Urothelium cell line (cell line): ENCODE results near the gene RNASEH2B.

Experiments
- DNase-seq: peaks from one replicate; pipeline ENCODE4 v3.0.0; 2011; ENCODE audit warnings: low spot score, mixed read lengths
- FAIRE-seq: peaks from 2 replicates; lab custom pipeline; 2011; peaks lifted over from hg19 to GRCh38; lab: Jason Lieb, UNC

RNASEH2B gene

DNA sequence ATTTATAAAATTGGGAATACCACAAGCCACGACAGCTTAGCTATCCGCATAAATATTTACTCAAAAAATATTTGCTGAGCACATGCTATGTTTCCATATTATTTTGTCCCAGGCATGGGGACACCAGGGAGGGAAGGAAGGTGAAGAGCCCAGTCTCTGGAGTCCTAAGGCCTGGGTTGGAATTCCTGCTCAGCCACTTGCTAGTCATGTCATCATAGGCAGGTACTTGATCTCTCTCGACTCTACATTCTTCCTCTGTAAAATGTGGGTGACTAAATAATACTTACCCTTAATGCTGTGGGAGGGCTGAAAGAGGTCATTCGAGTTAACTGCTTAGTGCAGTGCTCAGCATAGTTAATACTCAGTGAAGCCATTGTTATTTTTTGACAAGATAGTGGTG lies 4.3 kb upstream of the RNASEH2B start:
- FAIRE-seq (no peak), DNase-seq (no peak)

DNA sequence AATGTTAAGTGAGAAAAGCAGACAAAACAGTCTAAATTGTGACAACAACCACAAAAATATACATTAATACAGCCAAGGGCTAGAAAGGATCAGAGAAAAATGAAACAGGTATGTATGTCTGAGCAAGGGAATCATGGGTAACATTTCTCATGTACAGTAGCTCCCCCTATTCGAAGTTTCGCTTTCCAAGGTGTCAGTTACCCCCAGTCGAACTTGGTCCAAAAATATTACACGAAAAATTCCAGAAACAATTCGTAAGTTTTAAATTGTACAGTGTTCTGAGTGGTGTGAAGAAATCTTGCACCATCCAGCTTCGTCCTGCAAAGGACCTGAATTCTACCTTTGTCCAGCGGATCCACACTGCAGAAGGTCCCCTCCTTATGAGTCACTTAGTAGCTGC lies 1.8 kb upstream of the RNASEH2B start:
- FAIRE-seq: no peak
- DNase-seq: no peak

DNA sequence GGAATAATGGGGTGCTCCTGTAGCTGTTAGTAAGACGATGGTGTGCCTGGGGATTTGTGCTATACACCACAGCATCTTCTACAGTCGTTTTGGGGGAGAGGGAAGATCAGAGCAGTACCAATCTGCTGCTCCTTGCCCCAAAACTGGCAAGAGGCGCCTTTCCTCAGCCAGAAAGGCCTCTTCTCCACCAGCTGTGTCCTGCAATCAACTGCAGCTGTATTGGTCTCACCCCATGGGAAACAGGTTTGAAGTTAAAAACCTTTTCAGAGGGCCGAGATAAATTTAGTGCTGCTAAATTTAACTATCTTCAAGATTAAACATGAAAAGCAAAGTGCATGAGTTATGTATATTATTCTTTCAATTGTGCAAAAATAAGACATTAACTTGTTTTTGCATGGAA lies 1.2 kb upstream of the RNASEH2B start:
- FAIRE-seq: no peak

DNA sequence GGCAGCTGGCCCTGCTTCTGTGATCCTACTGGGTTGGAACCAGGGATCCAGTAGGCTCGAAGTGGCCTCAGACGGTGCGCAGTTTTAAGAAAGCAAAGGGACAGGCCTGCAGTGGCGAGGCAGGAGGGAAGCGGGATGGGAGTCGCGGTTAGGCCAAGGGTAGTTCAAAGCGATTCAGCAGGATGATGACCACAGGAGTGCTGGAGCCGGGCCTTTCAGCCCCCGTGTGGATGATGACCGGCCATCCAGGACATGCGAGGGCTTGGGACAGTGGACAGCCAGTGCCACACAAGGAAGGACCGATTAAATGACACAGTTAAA lies 854 bp downstream of the RNASEH2B start:
- FAIRE-seq (no peak), DNase-seq (peak; percentile 32)

More for the DNA sequence above, 1.2 kb upstream of the RNASEH2B start:
- DNase-seq: no peak

DNA sequence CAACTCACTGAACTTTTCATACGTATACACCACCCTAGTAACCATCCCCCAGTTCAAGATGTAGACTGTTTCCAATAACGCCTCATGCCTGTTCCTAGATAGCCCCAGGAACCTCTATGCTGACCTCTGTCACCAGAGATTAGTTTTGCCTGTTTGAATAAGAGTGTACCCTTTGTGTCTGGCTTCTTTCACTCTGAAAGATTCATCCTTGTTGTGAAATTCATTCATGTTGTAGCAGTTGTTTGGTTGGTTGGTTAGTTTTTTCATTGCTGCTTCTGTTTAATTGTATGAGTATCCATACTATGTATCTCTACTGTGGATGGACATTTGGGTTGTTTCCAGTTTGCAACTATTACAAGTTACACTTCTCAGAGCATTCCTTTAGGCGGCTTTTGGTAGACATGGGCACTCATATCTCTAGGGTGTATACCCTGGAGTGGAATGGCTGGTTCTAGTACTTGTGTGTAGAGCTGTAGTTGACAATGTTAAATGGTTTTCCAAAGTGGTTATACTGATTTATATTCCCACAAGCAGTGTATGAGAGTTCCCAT lies 1.6 kb downstream of the RNASEH2B start:
- DNase-seq (no peak), FAIRE-seq (no peak)

DNA sequence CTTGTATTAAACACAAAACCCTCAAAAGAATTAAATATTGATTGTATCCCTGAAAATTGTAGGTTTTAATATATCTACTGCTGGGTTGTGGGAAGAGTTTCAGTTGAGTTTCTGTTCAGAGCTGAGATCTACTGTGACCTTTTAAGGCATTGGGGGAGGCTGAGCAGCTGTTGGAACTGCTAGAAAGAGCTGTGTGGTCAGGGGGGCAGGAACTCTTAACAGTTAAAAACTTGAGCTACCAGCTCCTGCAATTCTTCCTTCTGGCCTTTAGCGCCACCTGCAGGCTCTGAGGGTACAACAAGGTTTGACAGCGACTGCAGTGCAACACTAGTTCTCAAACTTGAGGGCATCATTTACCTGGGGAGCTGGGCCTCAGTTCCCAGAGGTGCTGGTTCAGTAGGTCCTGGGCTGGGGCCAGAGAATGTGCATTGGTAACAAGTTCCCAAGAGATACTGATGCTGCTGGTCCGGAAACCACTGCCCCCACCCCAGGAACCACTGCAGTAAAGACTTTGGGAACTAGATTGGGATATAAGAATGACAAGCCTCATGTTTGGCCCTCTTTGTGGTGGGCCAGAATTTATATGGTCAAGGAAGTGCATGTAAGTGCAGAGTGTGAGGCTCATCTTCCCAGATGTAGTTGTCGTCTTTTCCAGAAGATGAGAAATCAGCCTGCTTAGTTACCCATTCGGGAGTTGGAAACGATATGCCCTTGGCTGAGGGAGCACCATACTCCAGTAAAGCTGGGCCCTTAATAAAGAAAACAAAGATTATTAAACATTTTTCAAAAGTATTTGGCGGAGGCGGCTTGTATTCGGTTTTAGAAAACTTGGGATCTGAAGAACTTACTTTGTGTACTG lies 2.6 kb downstream of the RNASEH2B start:
- DNase-seq (peak; percentile 69), FAIRE-seq (no peak)

DNA sequence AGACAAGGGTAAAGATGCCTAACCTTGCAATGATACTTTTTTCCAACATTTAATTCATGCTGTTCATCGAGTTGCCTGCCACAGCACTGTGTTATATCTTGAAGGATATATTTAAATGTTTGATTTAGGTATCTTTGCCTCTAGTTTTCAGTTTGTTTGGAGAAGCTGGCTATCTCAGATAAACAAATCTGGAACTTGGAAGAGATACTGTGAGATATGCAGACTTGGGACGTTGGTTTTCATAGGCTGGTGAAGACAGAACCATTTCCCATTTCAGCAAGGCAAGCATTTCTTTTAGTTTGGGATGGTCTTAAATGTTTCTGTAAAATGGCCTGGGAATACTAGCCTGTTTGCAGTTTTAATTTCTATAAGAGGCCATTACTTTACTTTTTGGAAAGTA lies 3.3 kb downstream of the RNASEH2B start:
- no peak for DNase-seq
- FAIRE-seq: no peak

DNA sequence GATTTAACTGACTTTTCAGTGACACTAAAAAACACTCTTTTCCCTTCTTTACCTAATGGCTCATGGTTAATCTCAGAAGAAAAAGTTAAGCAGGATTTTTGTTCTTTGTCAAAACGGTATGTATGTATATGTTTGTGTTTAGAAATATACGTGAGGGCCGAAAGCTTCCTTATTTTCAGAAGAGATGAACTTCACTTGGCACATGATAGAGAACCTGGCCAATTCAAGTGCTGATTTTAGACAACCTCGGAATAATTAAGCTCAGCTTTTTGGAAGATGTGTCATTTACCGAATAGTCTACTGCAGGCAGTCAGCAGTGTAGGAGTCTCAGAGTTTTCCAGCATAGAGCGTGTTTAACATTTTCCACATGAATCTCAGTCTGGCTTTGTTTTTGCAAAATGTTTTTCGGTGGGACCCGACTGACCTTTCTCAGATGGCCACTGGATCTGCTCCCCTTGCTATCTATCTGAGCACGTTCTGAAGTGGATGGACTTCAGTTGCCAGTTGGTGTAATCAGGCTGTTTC lies 4.6 kb downstream of the RNASEH2B start:
- FAIRE-seq: no peak
- no peak for DNase-seq

DNA sequence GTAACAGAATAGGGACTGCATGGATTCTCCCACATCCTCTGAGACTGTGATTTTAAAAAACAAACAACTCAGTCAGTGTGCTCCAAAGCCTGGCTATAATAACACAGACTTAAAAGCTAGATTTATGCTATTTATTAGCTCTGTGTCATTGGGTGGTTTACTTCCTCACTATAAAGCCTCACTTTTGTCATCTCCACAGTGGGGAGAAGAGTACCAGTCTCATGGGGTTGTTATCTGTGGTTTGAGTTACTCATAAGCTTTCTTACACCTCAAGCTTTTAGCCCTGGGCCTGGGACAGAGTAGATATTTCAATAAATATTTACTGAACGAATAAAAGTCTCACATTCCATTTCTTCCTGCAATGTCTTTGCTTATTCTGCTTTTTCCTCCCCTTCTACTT lies 5.3 kb downstream of the RNASEH2B start:
- DNase-seq: no peak
- FAIRE-seq: no peak

DNA sequence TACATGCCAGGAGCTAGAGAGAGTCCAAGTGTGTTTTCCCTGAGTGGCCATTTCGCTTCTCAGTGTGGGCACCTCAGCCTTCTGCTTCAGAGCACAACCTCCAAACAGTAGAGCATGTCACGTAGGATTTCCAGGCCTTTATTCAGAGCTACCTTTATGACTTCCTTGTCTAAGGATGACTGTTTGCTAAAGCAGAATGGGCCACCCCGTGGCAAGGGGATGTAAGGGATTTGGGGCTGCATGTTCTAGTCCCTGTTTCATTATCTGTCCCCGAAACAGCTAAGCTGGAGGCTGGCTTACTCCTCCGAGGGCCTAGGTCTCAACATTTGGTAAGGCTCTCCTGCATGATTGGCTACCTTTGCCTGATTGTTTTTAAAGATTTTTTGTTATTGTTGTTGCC lies 6.0 kb downstream of the RNASEH2B start:
- no peak for DNase-seq
- no peak for FAIRE-seq

DNA sequence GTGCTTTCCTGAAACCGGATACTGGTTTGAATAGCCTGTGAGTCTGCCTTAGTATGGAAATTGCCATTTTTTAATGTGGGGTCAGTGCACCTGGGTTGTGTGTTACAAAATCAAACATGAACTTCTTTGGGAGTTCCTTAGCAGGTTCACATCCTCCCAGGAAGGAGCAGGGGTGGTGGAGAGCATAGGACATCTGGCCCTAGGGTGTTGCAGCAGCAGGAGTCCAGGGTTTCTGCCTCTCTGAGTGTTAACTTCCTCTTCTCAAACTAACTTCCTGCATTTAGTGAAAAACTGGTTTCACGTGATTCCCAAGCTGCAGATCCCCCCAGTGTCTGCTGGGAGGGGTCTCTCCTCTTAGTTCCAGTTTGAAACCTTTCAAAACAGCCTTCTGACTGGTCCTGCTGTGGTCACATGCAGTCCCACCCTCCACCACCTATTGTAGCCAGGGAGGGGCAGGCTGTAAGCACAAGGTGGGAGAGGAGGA lies 7.2 kb downstream of the RNASEH2B start:
- no peak for DNase-seq
- FAIRE-seq: no peak

DNA sequence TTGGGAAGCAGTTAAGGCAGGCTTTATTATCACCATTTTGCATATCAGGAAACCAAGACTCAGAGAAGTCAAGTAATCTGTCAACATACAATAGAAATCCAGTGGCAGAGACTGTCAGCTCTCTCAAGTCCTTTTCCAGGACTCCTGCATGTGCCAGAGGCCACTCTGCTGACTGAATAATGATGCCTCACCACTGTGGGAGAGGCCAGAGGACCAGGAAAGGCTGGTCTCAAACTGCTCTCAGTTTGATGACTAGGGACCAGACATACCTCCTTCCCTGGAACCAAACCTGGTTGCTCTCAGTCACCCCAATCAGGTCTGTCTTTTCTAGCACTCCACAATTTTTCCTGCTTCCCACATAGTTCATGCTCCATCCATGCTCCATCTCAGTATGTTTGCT lies 8.0 kb downstream of the RNASEH2B start:
- DNase-seq (no peak), FAIRE-seq (no peak)

DNA sequence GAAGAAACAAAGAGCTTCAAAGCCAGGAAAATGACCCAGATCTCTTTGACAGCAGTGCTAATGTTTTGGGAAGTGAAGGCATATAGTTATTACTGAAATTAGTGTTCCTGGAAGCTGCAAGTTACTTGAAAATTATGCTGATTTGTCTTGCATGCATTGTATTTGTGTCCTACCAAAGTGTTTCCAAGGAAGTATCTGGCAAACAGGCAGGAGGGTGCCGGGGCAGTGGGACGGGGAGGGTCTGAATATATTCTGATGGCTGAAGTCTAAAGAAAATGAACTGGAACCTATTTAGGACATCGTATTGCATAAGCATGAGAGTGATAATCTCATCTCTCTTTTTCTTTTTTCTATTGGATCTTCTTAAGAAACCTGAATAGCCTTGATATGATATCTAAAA lies 9.0 kb downstream of the RNASEH2B start:
- FAIRE-seq: no peak
- no peak for DNase-seq

DNA sequence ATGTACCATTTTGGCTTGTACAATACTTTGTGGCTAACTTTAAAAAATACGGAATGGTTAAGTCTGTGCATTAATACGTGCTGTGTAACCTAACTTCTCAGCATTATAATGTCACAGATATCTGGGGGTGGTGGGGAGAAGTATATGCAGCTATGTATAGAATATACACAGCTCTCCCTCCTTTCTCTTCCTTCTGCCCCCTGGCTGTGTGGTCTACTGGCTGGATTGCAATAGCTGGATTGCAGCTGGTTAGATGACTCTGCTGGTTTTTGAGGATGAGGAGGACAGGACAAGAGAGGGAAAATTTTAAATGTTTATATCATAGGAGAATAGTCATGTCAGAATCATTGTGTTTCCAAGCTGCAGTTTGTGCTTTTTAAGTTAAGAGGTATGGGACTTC lies 9.7 kb downstream of the RNASEH2B start:
- DNase-seq (no peak), FAIRE-seq (no peak)

DNA sequence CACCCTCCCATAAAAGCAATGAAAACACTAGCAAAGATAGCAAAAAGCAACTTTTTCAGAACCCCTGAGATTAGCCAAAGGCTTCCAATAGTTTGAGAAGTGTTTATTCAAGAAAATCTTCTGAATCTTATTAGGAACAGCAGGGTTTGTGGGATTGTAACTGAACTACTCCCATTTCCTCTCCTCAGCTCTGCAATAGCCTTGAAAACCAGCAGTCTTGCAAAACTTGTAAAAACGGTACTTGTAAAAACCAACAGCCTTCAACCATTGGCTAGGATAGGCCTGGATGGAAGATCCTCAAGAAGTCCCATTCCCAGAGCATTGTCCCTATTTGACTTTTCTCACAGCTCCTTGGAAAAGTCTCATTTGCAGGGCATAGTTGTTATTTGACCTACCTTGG lies 12.1 kb downstream of the RNASEH2B start:
- DNase-seq: no peak
- FAIRE-seq: no peak

DNA sequence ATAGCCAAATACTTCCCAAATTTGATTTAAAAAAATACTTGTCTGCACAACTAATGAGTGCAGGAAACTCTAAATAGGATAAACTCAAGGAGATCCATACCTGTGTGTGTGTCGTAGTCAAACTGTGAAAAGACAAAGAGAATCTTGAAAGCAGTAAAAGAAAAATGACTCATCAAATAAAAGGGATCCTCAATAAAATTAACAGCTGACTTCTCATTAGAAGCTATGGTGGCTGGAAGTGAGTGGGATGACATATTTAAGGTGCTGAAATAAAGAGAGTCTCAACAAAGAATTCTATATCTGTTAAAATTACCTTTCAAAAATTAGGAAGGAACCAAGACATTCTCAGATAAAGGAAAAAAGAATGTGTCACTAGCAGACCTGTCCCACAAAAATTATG lies 13.7 kb downstream of the RNASEH2B start:
- FAIRE-seq: no peak
- DNase-seq: no peak

DNA sequence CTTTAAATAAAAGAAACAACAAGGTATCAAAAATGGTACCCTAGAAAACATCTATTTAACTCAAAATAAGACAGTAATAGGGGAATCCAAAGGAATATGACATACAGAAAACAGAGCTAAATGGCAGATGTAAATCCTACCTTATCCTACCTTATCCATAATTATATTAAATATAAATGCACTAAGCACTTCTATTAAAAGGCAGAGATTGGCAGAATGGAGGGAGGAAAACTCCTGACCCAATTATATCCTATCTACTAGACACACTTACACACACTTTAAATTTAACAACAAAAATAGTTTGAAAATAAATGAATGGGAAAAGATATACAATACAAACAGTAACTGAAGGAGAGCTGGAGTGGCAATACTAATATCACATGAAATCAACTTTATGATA lies 14.4 kb downstream of the RNASEH2B start:
- no peak for FAIRE-seq
- no peak for DNase-seq

DNA sequence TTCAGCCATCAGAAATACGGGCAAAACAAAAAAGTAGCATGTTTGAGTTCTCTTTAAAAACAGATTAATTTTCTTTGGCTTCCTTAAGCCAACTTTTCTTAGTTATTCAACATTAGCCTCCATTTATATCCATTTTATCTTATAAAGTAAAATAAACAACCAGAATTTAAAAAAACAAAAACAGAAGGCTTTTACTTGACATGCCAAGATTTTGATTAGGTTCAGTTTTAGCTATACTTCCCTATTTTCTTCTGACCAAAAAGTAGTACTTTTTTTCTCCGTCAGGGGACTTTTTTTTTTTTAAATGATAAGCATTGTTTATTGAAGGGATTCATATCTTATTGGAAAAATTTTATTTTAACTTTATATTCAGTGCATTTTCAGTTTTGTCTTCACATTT lies 18.1 kb downstream of the RNASEH2B start:
- no peak for FAIRE-seq
- DNase-seq: no peak

DNA sequence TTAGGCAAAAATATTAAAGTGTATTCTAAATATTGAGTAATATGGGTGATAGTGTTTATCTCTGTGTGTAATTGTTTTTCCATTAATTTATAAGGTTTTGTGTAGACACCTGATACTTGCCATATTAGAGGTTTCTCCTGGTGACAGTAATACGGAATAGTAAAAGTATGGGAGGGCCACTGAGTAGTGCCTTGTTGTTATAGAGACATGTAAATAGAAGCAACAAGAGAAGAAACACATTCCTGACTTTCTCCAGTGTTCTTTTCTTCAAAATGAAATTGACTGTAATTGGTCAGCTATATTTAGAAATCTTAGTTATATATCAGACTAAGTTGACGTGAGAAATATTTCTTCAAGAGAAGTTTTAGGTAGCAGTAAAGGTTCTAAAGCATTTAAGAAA lies 18.5 kb downstream of the RNASEH2B start:
- FAIRE-seq: no peak
- DNase-seq: no peak

DNA sequence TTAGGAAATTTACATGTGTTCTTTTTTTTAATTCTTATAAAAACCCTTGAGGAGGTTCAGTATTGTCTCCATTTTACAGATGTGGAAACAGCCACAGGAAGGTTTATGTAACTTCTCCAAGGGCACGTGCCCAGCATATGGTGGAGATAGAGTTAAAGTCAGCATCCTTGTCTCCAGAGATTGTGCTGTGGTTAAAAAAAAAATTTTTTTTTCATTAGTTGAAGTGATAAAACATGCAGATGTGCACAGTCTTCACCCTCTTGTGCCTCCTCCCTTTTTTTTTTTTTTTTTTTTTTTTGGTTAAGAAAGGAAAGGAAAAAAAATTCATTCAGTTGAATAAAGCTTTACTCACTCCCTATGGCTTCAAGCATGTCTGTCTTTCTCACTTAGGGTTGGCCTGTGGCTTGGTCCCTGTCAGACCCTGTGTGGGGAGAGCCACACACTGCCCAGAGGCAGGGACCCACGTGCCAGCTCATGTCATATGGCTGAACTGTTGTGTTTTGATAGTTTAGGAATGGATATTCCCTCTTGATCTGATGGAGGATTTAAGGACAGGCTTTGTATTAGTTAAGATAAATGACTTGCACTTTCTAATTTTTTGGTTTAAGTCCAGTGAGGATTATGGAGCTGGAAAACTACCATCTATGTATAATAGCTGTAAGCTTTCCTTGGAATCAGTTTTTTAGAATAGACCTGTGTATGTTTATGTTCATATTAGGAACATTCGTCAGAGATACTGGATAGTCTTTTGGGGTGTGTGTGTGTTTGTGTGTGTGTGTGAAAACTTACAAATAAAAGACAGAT lies 19.3 kb downstream of the RNASEH2B start:
- DNase-seq (no peak), FAIRE-seq (no peak)

DNA sequence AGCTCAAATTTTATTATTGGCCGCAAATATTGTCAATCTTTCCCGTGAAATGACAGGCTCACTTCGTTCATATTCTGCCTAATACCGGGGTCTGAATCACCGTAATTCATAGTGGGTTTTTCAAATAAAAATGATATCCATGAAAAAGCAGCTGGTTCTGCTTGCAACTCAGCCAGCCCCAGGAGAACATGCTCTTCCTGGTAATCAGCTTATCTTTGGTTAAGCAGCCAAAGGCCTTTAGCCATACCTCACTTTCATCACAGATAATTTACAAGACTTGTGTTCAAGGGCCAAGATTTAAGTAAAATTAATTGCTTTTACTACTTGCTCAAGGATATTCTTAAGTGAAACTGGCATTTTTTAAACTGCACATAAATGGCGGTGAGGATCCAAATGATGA lies 22.5 kb downstream of the RNASEH2B start:
- FAIRE-seq (no peak), DNase-seq (no peak)
